HG03378 (cell line): ENCODE results near the gene KRTAP5-1.
"Not testable (repeated sequence)": the region's sequence is repeated elsewhere in the genome, so short reads cannot be mapped to it uniquely, and the experiment has no call there.

ENCODE experiments used
- ATAC-seq: cut with Tn5 transposase; IDR thresholded peaks from one replicate; pipeline ENCODE4 v1.9.1; 2021; ENCODE audit warnings: mild to moderate bottlenecking, moderate library complexity; ENCODE audit not compliant: unreplicated experiment

The KRTAP5-1 gene

GRCh38 chr11:1603629-1604028 lies 18.5 kb upstream of the KRTAP5-1 start:
- ATAC-seq: no peak

GRCh38 chr11:1601663-1602062 lies 16.6 kb upstream of the KRTAP5-1 start:
- ATAC-seq: not testable (repeated sequence)

- ATAC-seq: no peak
Measured at GRCh38 chr11:1600626-1601025, 15.5 kb upstream of the KRTAP5-1 start.

- ATAC-seq: no peak
Measured at GRCh38 chr11:1598816-1599215, 13.7 kb upstream of the KRTAP5-1 start.

GRCh38 chr11:1598406-1598805 lies 13.3 kb upstream of the KRTAP5-1 start:
- ATAC-seq: not testable (repeated sequence)

GRCh38 chr11:1597994-1598380 lies 12.9 kb upstream of the KRTAP5-1 start, which contains the start of gene KRTAP5-2:
Gene KRTAP5-2, minus strand, starts transcription at chr11:1598294. Its CDS starts 44 bp downstream, at chr11:1598250.
- ATAC-seq: no peak

GRCh38 chr11:1597331-1597993 lies 12.4 kb upstream of the KRTAP5-1 start:
- ATAC-seq: no peak

GRCh38 chr11:1596576-1597121 lies 11.6 kb upstream of the KRTAP5-1 start:
- ATAC-seq: not testable (repeated sequence)

- not testable (repeated sequence) for ATAC-seq
Measured at GRCh38 chr11:1595994-1596575, 11.0 kb upstream of the KRTAP5-1 start.

- ATAC-seq: no peak
Measured at GRCh38 chr11:1592628-1593027, 7.5 kb upstream of the KRTAP5-1 start.

GRCh38 chr11:1589996-1590395 lies 4.9 kb upstream of the KRTAP5-1 start:
- ATAC-seq: no peak

GRCh38 chr11:1589191-1589963 lies 4.3 kb upstream of the KRTAP5-1 start:
- ATAC-seq: not testable (repeated sequence)

GRCh38 chr11:1586699-1587098 lies 1.6 kb upstream of the KRTAP5-1 start:
- ATAC-seq: no peak

- ATAC-seq: not testable (repeated sequence)
Measured at GRCh38 chr11:1582909-1583308, 2.2 kb downstream of the KRTAP5-1 start.

GRCh38 chr11:1581976-1582375 lies 3.1 kb downstream of the KRTAP5-1 start:
- ATAC-seq: no peak

GRCh38 chr11:1576825-1577224 lies 8.3 kb downstream of the KRTAP5-1 start:
- no peak for ATAC-seq

- ATAC-seq: not testable (repeated sequence)
Measured at GRCh38 chr11:1575756-1576155, 9.3 kb downstream of the KRTAP5-1 start.

- no peak for ATAC-seq
Measured at GRCh38 chr11:1574933-1575242, 10.2 kb downstream of the KRTAP5-1 start.

- ATAC-seq: no peak
Measured at GRCh38 chr11:1574238-1574932, 10.7 kb downstream of the KRTAP5-1 start.

- ATAC-seq: no peak
Measured at GRCh38 chr11:1573903-1574237, 11.2 kb downstream of the KRTAP5-1 start.
